PFSK-1 (cell line): ENCODE data around the gene FER1L5.

ENCODE experiments used
- POLR2AphosphoS5 ChIP-seq: IDR thresholded peaks from 2 replicates; pipeline ENCODE4 v1.6.1; 2012; ENCODE audit warnings: low read depth, mild to moderate bottlenecking, control low read depth, low read length, moderate library complexity
- REST ChIP-seq, 2 experiments: IDR thresholded peaks; 2 replicates each; pipeline versions ENCODE4 v1.6.1 to v1.8.0; 2011 to 2012; ENCODE audit warnings: low read depth in 2 of 2, low read length in 2 of 2, control low read depth in 1 of 2, inconsistent platforms in 1 of 2, mild to moderate bottlenecking in 1 of 2, moderate library complexity in 1 of 2; ENCODE audit not compliant: insufficient read depth in 1 of 2
- SIN3A ChIP-seq: IDR thresholded peaks from 2 replicates; pipeline ENCODE4 v1.6.1; 2012; ENCODE audit warnings: mild to moderate bottlenecking, low read length, moderate library complexity, borderline replicate concordance; ENCODE audit not compliant: insufficient read depth
- TAF1 ChIP-seq: IDR thresholded peaks from 2 replicates; pipeline ENCODE4 v1.6.1; 2012; ENCODE audit warnings: low read length, control low read depth, borderline replicate concordance; ENCODE audit not compliant: insufficient read depth

GRCh38 chr2:96663177-96663576 is 20.6 kb downstream of the FER1L5 start:
- TF ChIP-seq SIN3A (no peak), POLR2AphosphoS5 (no peak), REST (IDR thresholded peaks at IDR 0.05; ENCODE audit: insufficient read depth in 1 of 2, low read depth in 2 of 2, low read length in 2 of 2) (no peak), TAF1 (no peak)
